Islet of Langerhans (tissue), 1 donor: ENCODE data around the gene NCR3LG1.
A peak's percentile ranks its signal among the peaks of the same experiment; 100 is the strongest.

ENCODE experiments used
- FAIRE-seq: peaks from one replicate; lab custom pipeline; 2011; peaks lifted over from hg19 to GRCh38; lab: Jason Lieb, UNC

The NCR3LG1 gene

DNA sequence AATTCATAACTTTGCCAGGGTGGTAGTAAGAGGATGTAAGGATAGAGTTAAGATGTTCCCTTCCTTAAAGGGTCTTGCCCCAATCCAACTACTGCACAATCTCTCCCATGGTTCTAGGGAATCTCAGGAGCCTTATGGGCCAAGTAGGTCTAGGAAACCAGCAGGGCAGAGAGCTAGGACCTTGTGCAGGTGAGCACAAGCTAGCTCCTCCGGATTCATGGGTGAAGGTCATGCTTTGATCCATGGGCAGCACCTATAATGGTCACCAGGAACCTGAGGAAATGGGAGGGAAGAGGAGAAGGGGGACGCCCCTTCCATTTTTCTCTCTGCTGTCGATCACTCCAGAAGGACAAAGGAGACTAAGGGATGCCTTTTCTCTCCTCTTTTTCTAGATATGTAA is 20.0 kb downstream of the NCR3LG1 start:
- FAIRE-seq, result no peak

DNA sequence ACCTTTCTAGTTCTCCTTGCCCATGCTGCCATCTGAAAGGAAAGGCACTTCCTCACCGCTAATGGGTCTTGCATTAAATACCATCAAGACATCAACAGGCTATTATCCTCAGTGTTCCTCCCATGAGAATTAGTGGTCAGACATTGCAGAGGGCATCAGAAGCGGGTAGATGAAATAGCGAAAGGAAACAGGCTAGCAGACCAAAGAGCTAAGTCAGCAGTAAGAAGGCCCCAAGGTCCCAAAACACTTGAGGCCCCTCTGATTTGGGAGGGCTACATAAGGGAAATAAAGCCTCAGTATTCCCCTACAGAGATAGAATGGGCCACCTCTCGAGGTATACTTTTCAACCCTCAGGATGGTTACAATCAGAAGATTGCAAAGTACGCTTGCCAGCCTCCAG is 23.9 kb downstream of the NCR3LG1 start:
- FAIRE-seq, result no peak

DNA sequence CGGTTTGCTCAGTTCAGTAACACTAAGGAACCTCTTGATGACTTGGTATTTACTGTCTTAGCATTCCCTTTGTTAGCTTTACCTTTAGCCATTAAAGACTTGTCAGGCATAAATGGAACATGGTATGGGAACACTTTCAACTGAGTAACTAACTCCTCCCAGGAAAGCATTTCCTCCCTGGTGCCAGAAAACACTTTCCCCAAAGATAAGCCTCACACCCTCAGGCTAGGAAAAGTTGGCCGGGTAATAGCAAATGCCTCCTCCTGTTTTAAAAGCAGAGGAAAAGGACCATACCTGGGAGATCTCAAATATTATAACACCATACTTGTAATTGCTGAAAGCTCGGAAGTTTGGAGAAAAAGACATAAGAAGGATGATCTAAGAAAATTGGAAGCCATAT is 24.9 kb downstream of the NCR3LG1 start:
- FAIRE-seq, result no peak

- FAIRE-seq, result no peak
Measured at GRCh38 chr11:17378655-17379054, 27.1 kb downstream of the NCR3LG1 start.

DNA sequence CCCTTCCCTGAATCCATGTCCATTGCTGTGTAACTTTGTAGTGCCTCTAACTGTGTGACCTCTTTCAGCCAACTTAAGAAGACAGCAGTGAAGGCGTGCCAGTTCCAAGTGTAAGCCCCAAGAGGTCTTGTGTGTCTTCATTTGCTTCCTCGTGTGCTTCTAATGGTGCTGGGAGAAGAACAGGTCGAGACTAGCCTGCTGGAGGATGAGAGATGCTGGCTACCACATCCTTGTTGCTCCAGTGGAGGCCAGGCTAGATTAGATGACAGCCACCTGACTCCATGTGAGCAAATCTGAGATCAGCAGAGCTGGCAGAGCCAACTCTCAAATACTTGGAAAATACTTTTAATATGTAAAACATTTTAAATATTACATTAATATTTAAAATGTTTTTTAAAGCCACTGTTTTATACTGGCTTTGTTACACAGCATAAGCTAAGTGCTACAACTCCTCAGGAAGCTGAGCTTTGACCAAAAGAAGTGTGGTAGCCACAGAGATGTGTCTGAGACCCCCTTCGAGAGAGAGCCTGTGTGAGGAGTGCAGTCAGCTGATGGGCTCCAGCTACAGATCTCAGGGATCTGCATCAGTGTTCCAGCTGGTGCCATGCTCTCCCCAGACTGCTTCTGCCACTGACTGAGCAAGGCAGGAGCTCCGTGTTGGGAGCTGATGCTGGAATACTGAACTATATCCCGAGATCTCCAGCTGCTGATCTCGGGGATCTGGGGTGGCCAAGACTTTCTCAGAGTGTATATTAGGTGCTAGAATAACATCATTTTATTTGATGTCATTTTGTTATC is 28.0 kb downstream of the NCR3LG1 start:
- no peak for FAIRE-seq

- no peak for FAIRE-seq
Measured at GRCh38 chr11:17381156-17381555, 29.6 kb downstream of the NCR3LG1 start.

DNA sequence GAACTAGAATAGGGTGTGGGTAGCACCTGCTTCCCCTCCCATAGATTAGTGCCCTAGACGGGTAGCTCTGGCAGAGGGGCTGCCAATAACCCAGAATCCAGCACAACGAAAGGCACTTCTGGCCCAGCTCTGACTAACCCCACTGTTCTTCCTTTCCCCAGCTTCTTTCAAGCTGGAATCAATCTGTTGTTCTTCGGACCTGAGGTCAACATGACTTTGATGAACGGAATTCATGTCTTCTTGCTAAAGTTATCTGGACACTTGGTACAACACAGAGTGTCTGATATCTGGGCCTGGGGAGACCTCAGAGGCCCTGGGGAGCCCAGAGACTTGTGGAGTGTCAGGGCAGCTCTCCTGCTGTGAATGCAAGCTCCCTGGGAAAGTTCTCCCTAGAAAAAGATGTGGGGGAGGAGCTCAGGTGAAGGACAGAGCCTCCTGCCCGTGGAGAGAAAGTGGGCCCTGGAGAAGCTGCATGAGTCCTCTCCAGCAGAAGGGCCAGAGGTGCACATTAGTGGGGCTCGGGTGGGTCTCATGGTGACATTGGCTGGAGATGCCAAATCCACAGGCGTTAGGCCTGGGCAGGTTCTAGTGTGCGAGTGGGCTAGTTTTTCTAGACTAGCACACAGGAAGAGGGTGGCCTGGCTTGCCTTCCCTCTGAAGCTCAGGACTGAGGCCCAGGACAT is 30.6 kb downstream of the NCR3LG1 start:
- no peak for FAIRE-seq

DNA sequence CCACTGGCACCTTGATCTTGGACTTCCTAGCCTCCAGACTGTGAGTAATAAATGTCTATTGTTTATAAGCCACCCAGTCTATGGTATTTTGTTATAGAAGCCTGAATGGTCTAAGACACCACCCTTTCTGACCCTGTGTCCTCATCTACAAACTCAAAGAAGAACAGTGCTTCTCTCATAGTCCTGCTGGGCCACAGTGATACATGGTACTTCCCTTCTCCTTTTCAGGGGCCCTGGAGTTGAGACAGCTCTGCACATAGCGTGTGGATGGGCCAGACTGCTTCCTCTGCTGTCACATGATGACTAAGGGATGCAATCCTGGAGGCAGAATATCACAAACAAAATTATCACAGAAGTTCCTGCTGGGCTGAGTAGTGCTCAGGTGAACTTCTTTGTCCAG is 31.9 kb downstream of the NCR3LG1 start:
- FAIRE-seq, result no peak

DNA sequence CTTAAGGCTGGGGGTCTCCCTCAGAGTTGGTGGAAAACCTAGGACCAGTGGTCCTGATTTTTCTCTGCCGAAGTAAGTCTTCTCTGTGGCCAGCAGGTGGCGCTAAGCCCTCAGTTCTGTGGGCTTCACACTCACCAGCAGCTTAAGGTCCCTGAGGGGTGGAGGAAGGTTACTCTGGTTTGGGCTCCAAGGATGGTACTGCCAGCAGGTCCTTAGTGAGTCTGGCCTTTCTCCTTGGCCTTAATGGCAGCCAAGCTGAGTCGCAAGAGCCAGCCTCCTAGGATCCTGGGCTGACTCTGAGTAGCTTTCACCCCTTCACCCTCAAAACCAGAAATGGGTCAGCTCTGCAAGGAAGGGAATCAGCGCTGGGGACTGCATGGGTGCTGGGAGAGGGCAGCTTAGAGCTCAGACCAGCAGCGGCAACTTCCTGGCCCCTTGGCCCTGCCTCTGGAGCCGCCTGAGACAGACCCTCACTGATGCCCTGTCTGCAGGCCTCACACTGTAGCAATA is 32.5 kb downstream of the NCR3LG1 start:
- FAIRE-seq, result peak; percentile 60

GRCh38 chr11:17385492-17385891 is 33.9 kb downstream of the NCR3LG1 start:
- FAIRE-seq, result no peak

GRCh38 chr11:17385926-17386325 is 34.3 kb downstream of the NCR3LG1 start:
- FAIRE-seq, result no peak

DNA sequence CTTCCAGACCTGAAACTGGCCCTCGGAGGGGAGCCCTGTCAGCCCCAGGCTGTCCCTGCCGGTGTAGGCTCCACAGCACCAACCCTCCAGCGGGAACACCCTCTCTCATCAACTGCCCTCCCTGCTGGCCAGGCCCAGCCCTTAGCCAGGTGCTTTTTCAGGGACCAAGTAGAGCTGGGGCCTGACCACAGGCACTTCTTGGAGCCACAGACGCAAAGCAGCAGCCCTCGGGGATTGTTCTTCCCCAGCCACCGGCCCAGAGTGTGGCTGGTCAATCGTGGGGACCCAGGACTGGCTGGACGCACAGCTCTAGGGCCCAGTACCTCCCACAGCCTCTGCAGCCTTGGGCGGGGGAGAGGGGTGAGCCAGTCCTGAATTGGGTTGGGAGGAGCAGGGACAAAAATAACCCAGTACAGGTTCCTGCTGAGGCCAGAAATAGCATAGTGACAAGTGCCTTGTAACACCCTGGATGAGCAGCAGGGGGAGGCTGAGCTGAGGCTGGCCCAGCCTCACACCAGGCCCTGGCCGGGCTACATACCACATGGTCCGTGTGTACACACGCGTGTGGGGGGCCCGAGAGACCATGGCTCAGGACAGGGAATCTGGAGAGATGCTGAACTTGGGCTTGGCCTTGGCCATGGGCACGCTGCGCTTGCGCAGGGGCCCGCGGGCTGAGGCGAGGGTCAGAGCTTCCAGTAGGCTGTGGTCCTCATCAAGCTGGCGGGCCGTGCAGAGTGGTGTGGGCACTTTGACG is 34.9 kb downstream of the NCR3LG1 start:
- no peak for FAIRE-seq

GRCh38 chr11:17387254-17387653 is 35.7 kb downstream of the NCR3LG1 start:
- FAIRE-seq, result no peak

DNA sequence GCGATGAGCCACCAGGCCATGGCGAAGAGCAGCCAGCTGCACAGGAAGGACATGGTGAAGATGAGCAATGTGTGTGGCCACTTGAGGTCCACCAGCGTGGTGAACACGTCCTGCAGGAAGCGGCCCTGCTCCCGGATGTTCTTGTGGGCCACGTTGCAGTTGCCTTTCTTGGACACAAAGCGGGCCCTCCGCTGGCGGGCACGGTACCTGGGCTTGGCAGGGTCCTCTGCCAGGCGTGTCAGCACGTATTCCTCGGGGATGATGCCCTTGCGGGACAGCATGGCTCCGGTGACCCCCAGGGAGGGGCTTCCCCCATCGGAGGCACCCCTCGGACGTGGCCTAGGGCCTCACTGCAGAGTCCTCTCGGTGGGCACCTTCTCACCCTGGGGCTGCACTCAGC is 36.2 kb downstream of the NCR3LG1 start:
- no peak for FAIRE-seq

- no peak for FAIRE-seq
Measured at GRCh38 chr11:17388609-17389210, 37.1 kb downstream of the NCR3LG1 start, which contains the start of gene KCNJ11. Gene KCNJ11 (minus strand): TSS chr11:17388659. CDS start chr11:17388091, 568 bp downstream.

- no peak for FAIRE-seq
Measured at GRCh38 chr11:17389211-17389956, 37.8 kb downstream of the NCR3LG1 start.

GRCh38 chr11:17389957-17390649 is 38.5 kb downstream of the NCR3LG1 start:
- no peak for FAIRE-seq

DNA sequence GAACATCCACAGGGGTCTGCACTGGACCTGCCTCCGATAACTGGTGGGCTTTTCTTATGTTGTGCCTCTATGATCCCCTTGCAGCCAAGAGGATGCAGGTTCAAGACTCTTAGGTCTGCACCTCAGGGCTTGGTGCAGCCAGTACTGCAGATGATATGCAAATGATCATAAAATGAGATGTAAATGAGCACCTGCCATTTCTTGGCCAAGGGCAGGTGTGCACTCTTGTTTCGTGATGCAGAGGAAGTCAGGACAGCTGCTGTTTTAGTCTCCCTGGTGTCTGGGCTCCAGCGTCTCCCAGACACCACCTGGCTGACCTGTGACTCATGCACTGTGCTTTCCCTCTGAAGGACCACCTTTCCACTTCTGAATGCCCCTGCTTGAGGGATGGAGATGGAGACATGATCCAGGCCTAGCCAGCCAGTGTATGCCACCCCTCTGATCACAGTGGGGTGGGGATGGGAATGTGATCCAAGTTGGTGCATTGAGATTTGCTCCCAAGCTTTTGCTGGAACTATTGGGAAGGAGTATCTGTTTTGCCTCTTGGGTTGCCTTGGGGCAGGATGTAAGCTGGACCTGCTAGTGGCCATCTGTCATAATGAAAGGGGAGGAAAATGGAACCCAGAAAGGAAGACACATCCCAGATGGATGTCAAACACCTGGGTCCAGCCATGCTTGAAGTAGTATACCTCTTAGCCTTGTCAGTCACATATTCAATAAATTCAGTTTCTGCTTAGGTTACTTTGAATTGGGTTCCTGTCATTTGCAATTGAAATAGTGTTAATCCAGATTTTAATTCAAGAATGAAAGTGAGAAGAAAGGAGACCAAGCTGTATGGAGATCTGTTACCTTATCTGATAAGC is 40.1 kb downstream of the NCR3LG1 start:
- FAIRE-seq, result peak; percentile 65

DNA sequence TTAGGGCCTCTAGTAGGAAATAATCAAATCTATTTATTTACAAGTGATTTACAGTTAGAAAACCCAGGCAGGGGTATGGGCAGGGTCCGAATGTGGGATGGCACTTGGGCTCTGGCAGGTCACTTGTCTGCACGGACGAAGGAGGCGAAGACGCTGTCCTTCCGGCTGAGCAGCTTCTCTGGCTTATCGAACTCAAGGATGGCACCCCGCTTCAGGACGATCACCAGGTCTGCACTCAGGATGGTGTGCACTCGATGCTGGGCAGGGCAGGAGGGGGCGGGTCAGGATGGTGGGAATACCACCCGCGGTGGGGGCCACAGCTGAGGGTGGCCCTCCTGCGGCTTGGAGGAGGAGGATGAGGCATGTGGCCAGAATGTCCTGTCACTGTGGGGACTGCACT is 41.3 kb downstream of the NCR3LG1 start:
- FAIRE-seq, result no peak

DNA sequence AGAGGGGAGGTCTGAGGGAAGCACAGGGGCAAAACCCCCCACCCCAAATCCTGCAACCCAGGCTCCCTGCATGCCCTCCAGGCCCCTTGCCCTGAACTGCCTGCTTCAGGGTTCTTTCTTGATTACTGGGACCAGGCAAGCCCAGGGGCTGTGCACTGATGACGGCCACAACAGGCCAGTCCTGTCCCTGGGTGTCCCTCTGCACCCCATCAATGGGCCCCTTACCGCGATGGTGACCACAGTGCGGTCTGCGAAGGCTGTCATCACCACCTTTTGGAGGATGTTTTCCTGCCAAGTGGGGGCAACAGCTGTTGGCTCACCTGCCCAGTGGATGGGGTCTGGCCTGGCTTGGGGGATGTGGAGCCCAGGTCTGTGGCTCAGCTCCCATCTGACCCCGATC is 41.9 kb downstream of the NCR3LG1 start:
- FAIRE-seq, result no peak
